Vagina (tissue), 2 donors: ENCODE data around the gene WDR7.

ENCODE experiments used
- CTCF ChIP-seq, 3 experiments: fragments of 450-650 bp in 2 of 3; fragments of 200-600 bp in 1 of 3; sonication (generic) in 1 of 3; IDR thresholded peaks; one replicate each; pipeline ENCODE4 v1.5.1; 2017 to 2019; ENCODE audit warnings: antibody characterized with exemption in 3 of 3, mild to moderate bottlenecking in 2 of 3, moderate library complexity in 2 of 3
- POLR2A ChIP-seq, 2 donors: fragments of 450-650 bp; IDR thresholded peaks; one replicate each; pipeline ENCODE4 v1.6.1; 2017; ENCODE audit warnings: antibody characterized with exemption in 2 of 2, mild to moderate bottlenecking in 2 of 2, moderate library complexity in 2 of 2

GRCh38 chr18:56789004-56789888 lies 138.1 kb downstream of the WDR7 start:
- TF ChIP-seq CTCF (IDR thresholded peaks at IDR 0.05) (no peak), POLR2A (IDR thresholded peaks at IDR 0.05) (no peak)
